NCI-H2196 (cell line): ENCODE results near the gene IL12RB2.
"Not testable (repeated sequence)": the region's sequence is repeated elsewhere in the genome, so short reads cannot be mapped to it uniquely, and the experiment has no call there.

Experiments used
- DNase-seq: peaks from one replicate; lab custom pipeline; 2025; ENCODE audit not compliant: unreplicated experiment; lab: John Stamatoyannopoulos, UW

The IL12RB2 gene

GRCh38 chr1:67393737-67394136 lies 86.1 kb downstream of the IL12RB2 start:
- no peak for DNase-seq

GRCh38 chr1:67394548-67394947 lies 86.9 kb downstream of the IL12RB2 start:
- no peak for DNase-seq

GRCh38 chr1:67399199-67399993 lies 91.7 kb downstream of the IL12RB2 start:
- DNase-seq, result no peak

GRCh38 chr1:67400029-67400786 lies 92.5 kb downstream of the IL12RB2 start:
- peak; percentile 10 for DNase-seq

DNA sequence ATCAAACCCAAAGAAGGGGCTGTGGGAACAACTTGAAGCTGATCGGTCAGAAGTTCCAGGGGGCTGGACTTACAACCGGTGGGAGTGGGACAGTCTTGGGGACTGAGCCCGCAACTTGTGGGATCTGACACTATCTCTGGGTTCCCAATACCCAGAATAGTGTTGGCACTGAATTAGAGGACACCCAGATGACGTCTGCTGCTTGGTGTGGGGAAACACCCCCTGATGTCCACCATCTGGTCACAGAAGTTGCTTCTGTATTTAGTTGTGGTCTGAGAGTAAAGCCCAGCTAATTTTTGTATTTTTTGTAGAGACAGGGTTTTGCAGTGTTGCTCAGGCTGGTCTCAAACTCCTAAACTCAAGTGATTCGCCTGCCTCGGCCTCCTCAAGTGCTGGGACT lies 93.8 kb downstream of the IL12RB2 start:
- DNase-seq, result no peak

DNA sequence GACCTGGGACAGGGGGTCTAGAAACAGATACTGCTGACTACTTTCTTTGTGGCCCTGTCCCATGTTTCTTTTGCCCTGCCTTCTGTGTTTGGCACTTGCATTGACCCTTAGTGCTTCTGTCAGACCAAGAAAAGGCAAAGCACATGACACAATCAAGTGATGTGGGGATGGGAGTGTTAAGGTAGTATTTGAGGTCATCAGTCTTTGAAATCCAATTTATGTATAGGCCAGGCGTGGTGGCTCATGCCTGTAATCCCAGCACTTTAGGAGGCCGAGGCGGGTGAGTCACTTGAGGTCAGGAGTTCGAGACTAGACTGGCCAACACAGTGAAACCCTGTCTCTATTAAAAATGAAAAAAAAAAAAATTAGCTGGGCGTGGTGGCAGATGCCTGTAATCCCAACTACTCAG lies 96.5 kb downstream of the IL12RB2 start:
- no peak for DNase-seq

- DNase-seq, result no peak
Measured at GRCh38 chr1:67405473-67406245, 98.0 kb downstream of the IL12RB2 start.

GRCh38 chr1:67407498-67407897 lies 99.8 kb downstream of the IL12RB2 start:
- no peak for DNase-seq

DNA sequence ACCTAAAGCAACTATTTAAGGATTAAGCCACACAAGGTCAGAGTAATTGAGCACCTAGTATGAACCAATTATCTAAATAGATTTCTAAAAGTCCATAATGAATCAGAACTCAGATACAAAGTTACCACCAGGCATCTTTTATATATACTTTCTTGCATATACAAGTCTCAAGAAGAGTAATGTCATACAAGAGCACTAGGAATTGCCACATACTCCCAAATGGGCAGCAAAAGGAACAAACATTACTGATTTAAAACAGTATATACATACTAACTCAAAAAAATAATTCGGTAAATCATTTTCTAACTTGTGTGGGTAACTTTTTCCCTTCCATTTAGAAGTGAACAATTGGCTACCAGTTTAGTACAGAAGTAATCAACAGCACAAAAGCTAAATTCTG lies 100.5 kb downstream of the IL12RB2 start:
- no peak for DNase-seq

DNA sequence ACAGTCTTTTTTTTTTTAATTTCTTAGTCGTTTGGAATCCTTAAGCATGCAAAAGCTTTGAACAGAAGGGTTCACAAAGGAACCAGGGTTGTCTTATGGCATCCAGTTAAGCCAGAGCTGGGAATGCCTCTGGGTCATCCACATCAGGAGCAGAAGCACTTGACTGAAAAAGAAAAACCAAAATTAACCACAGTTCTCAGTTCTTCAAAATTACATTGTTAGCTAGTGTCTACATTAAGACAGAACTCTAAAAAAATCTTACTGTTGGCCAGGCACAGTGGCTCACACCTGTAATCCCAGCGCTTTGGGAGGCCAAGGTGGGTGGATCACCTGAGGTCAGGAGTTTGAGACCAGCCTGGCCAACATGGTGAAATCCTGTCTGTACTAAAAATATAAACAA lies 105.4 kb downstream of the IL12RB2 start:
- DNase-seq, result not testable (repeated sequence)

DNA sequence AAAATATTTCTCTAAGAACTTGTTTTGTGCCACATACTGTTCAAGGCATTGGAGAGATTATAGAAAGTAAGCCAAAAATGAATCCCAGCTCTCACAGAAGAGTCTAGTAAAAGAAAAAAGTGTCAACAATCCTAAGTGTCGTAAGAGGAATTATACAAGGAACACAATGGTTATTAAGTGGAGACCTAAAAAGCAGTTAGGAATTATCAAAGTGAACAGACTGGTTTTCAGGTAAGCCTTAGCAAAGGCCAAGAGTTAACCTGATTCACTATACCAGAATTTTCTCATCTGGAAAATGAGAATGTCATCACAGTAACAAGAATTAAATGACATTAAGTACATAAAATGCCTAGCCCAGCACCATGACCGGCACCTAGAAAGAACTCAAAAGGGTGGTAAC lies 106.9 kb downstream of the IL12RB2 start:
- DNase-seq, result no peak

DNA sequence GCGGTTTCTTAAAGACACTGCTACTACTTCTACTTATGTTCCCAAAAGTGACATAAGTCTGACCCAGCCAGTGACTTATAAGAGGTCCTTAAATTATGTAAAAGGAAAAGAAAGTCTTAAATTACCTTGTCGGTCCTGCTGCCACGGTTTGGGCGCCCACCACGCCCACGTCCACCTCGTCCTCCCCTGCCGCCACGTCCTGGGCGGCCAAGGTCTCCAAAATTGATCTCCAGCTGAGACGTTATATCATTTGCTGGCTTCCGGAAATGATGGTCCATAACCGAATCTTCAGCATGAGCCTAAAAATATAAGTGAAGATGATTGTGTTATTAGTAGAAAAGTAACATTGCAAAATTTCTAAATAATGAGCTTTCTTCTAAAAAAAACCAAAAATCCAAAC lies 107.4 kb downstream of the IL12RB2 start:
- no peak for DNase-seq

GRCh38 chr1:67417733-67418132 lies 110.1 kb downstream of the IL12RB2 start:
- not testable (repeated sequence) for DNase-seq

- DNase-seq, result no peak
Measured at GRCh38 chr1:67418839-67419586, 111.3 kb downstream of the IL12RB2 start.

- no peak for DNase-seq
Measured at GRCh38 chr1:67420835-67421492, 113.3 kb downstream of the IL12RB2 start.

DNA sequence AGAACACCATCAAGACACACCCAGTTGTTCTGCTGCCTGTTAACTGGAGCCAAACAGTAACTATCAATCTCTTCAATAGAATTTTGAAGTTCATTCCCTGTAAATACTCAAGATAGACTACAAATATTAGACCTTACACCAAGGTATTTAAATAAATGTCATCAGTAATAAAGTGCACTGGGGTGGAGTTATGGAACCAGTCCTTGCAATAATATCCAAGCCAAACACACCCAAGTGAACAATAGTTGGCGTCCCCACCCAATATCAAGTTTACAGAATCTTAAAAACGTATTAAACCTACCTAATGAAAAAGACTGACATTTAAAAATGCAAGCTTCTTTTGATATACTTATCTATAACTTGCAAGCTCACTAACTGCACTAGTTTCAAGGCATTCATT lies 119.8 kb downstream of the IL12RB2 start:
- DNase-seq, result no peak

DNA sequence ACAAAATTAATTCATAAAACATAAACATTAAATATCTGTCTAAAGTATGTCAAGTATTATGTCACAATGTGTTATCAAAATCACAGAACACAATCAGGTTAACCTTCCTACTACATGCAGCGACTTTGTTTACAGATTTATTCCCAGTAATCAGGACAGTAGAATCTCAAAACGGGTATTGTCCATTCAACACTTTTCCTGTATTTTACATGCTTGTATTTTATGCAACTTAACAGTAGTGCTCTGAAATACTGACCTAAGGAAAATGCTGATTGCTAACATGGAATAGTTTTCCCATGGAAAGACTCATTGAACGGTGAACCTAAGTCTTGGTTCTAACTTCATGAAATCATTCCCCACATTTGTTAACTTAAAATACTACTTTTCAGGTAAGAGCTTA lies 120.3 kb downstream of the IL12RB2 start:
- DNase-seq, result no peak

- no peak for DNase-seq
Measured at GRCh38 chr1:67429011-67429527, 121.4 kb downstream of the IL12RB2 start.

- no peak for DNase-seq
Measured at GRCh38 chr1:67429528-67430357, 122.1 kb downstream of the IL12RB2 start.
